Left renal cortex interstitium (tissue), 4 donors: ENCODE measurements around the gene IL1RL1. TPM values are rescaled to one million over a fixed set of nuclear protein-coding genes. Genes with fewer than 3 reads are reported as not detected.

Experiments used
- DNase-seq, 4 donors: peaks; one replicate each; pipeline ENCODE4 v3.0.0-alpha.2; 2013; ENCODE audit warnings: low read depth in 4 of 4, low spot score in 2 of 4, missing footprints in 1 of 4
- polyA plus RNA-seq, 4 donors: library from polyadenylated mRNA; unstranded; fragments of 120-200 nt; gene quantifications; one replicate each; pipeline ENCODE4 v1.2.1, GENCODE V29; 2013; ENCODE audit not compliant: insufficient read length in 4 of 4

Gene IL1RL1
- under 1 TPM; 0.21 to 0.55 (median 0.41) TPM for polyA plus RNA-seq

DNA sequence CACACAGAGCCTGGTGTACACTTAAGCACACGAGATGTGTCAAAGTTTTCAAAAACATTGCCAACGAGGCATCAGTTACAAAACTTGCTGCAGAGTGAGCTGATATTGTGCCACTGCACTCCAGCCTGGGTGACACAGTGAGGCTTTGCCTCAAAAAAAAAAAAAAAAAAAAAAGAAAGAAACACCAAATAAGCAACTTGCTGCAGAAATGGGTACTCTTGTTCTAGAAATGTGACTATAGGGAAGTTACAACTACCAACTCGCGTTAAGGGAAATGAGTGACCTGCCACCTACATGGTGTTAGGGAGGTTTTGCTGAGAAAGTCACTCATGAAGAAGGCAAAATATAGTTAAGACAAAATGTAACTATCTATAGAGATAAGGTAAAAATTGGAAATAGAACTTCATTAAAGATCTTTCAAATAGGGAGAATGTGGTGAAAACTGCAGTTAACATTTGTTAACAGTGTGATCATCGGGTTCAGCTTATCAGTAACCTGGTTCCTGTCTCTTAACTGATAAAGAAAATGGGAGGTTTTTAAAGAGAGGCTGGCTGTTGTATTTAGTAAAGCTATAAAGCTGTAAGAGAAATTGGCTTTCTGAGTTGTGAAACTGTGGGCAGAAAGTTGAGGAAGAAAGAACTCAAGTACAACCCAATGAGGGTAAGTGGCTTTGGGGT lies at the start of gene IL1RL1:
TSS of gene IL1RL1 (plus strand) at position 600 of the 677 bp plus-strand sequence. CDS start 26,702 bp downstream, outside the sequence.
- DNase-seq, result no peak

DNA sequence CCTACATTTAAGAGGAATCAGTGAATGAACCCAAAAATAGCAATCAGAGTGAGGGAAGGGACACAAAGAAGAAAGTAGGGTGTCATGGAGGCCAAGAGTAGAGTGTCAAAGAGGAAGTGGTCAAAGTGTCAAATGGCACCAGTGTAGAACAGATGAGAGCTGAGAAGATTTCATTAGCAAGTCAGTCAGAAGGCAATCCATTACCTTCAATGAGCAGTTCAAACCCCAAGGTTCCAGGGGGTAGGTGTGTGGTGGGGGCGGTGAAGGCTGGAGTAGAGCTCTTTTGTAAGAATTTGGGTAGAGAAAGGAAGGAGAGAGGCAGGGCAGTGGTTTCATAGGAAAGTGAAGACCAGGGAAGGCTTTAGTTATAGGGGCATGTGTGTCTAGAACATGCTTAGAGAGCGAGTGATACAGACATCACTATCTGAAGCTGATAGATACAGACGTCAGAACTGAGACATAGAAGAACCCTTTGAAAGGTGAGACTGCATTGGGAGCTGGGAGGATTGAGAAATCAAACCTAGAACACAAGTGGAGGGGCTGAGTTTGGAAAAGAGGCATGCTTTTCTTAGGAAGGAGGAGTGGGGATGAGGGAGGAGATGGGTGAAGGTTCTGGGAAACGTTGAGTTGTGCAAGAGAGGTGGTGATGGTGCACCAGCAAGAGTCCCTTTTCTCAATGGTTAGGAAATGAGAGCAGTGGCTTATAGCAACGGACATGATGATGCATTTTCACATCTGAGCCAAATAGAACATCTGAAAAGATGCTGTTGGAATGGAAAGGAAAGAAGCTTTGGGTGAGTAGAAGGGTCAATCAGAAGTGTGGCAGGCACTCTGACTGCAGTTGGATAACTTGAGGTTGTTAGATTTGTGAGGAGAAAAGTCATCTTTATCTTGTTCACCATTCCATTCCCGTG lies 48.9 kb upstream of the IL1RL1 start:
- no peak for DNase-seq

DNA sequence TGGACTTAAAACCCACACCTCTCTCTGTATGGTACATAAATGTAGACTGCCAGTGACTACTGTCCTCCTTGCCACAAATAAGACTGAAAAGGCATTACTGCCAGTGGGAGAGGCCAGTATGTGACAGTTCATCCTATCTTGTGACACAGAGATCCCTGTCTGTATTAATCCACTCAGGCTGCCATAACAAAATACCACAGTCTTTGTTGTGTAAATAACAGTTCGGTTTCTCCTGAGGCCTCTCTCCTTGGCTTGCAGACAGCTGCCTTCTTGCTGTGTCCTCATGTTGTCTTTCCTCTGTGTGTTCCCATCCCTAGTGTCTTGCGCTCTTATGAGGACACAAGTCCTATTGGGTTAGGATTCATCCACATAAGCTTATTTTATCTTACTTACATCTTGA lies 46.4 kb upstream of the IL1RL1 start:
- DNase-seq, result no peak

DNA sequence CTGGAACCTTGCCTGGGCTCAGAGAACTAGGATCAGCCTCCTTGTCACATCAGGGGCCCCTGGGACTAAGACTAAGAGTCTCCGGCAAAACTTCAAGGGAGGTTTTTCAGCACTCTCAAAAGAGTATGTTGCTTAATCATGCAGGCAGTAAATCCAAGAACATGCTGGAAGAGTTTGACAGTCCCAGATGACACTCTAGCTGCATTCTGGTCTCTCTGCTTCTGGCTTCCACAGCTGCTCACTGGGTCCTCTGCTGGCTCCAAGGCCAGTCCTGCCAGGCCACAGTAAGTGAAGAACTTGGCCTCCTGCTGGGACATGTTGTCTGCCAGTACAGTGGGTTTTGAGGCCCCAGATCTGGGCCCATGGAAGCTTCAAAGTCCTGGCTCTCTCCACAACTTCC lies 45.2 kb upstream of the IL1RL1 start:
- no peak for DNase-seq

DNA sequence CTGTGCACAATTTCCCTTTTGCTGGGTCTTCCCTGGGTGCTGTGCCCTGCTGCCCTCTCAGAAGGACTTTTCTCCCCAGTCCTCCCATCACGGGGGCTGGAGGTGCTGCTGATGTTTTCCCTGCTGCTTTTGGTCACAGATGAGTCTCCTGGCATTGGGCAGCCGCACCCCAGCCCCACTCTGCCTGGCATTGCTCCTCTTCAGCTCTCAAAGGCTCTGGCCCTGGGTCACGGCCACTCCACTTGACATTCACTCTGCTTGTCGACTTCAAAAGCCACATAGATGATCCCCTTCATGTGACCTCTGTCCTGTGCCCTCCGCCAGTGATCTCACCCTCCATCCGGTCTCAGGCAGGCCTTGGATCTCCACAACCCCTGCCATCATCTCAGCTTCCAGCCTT lies 43.6 kb upstream of the IL1RL1 start:
- DNase-seq, result no peak

DNA sequence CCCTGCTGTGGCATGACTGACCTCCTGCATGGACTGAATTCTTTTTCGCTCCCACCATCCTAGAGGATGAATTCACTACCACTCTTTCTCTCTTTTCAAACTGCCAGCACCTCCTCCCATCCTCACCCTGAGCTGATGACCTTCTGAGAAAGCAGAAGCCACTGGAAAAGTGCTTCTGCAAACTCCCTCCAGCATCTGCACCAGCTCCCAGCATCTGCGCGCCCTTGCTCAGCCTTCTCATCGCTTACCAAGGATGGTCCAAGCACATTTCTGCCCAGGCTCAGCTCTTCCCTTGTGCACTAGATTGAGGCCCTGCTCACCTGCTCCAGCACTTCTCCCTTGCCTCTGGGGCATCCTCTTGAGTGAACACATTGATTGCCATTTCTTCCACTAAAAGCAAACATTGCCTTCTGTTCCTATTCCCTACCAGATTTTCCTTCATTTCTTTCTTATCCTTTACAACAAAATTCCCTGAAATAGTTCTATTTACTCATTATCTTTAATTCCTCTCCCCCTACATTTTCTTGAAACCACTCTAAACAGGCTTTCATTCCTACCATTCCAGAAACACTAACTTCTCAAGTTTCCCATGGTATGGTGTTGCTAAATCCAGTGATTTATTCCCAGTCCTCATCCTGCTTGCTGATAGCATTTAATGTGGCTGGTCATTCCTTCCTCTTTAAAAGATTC lies 42.7 kb upstream of the IL1RL1 start:
- peak in 3 of 4 donors; percentile 31 to 36 (median 34) for DNase-seq

DNA sequence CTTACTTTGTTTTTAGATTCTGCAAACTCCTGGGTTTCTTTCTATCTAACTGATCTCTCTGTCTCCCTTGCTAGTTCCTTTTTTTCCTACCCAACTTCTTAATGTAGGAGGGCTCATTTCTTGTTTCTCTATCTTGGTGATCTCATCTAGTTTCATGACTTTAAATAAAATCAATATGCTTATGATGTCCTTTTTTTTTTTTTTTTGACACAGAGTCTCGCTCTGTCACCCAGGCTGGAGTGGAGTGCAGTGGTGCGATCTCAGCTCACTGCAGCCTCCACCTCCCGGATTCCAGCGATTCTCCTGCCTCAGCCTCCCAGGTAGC lies 42.2 kb upstream of the IL1RL1 start:
- DNase-seq, result no peak

DNA sequence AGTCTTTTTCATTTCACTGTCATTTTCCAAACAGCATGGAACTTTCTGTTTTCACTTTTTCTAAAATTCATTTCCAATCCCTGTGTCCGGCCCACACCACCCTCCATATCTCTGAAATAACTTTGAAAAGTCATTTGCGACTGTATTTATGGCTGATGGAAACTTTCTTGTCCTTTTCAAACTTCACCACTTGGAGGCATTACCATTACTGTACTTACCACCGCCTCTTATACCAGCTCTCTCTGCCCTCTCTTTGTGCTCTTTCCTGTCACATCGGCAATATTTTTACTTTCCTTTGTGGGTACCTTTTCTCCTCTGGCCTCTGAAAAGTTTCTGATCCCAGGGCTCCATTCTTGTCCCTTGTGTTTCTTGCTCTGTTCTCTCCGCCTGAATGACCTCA lies 39.5 kb upstream of the IL1RL1 start:
- no peak for DNase-seq

DNA sequence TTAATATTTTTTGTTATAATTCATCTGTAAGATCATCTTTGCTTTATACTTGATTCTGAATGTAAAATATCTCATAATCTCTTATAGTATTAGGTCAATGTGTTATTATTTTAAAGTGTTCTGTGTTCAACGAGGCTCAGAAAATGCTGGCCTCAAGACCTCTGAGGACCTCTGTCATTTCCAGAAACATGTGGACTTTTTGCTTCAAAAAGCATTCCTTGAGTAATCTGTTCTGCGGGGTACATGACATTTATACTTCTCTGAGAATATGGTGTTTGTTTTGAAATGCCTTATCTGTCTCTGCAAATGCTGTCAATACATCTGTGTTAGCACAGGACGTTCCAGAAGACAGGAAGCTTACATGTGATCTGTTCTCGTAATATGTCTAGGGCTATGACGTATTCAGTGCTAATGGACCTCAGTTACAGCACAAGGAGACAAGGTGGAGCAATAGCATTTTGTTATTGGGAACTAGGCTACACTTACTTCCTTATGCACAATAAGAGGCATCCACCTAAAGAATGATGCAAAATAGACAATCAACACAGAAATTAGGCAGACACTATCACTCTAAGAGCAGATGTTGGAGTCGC lies 37.6 kb upstream of the IL1RL1 start:
- DNase-seq, result no peak

DNA sequence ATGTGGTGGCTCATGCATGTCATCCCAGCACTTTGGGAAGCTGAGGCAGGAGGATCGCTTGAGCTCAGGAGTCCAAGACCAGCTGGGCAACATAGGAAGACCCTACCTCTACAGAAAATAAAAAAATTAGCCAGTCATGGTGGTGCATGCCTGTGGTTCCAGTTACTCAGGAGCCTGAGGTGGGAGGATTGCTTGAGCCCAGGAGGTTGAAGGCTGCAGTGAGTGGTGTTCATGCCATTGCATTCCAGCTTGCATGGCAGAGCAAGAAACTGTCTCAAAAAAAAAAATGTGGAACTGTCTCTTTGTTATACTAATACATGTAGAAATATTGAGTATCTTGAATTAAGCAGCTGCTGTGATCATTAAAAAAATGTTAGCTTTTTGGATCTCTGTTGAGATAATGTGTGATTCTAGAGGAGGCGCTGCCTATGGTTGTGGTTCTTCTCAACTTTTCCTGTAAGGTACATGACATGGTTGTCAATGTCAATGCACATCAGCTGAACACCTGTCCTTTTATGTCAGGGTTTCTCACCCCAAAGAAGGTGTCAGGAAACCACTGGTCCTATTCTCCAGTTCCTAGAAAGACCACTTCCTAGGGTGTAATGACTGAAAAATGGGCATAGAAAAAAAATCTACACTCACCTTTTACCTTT lies 34.7 kb upstream of the IL1RL1 start:
- no peak for DNase-seq

DNA sequence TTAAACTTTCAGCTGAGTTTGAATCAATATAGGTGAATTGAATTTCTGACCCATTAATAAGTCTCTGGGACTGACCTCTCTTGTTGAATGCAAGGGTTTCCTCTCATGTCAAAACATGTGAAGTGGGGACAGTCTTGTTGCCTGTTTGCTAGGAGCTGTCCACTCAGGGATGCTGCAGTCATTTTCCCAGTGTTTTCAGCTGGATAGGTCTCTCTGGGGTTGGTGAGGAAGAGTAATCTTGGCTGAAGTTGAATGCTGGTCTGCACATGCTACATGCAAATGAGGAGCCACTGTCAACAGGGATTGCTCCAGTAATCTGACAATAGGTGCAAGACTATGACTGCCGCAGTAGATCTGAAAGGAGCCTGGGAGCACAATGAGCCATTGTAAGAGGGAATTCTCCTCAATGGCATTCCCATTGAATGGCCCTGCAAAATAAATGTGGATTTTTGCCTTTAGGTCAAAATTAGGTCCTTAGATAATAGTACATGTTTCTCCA lies 34.1 kb upstream of the IL1RL1 start:
- DNase-seq, result no peak

DNA sequence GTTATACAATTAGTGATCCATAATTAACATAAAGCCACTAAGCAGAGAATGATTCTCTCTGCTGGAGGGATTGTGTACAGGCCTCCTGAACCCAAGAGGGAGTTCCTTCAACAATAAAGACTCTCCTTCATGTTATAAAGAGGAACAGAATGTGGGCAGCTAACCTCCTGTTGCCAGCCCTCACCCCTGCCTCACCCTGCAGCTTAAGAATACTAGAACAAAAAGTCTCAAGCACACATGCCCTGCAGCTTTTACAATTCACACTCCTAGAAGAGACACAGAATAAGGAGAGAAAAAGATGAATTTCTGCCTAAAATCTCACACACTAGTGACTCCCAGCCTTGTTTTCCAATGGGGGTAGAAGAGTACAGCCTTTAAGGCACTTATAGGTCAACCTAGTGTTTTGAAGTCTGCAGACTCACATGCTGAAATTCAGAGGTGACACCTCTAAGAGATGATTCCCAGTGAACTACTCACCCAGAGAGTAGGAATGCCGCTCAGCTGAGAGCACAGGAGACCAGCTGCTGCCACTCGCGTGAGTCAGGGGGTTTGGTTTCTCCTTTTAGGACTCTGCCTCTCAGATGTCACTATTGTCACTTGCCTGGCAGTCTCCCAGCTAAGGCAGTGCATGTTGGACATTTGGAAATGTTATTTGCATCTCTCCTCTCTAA lies 32.5 kb upstream of the IL1RL1 start:
- peak in 2 of 4 donors; percentile 6 to 16 for DNase-seq

DNA sequence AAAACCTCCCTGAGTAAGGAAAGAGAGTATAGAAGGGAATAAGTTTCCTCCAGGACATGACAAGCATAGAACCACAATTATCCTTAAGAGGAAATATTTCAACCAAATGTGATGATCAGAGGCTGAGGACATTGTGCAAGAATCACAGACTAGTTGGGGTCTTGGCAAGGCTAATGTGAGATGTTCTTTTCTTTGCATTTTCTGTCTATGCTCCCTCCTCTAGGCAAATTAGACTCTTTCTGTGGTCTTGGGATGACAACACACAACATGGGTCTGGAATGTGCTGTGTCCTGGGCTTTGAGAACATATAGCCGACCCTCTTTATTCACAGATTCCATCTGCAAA lies 32.0 kb upstream of the IL1RL1 start:
- no peak for DNase-seq

DNA sequence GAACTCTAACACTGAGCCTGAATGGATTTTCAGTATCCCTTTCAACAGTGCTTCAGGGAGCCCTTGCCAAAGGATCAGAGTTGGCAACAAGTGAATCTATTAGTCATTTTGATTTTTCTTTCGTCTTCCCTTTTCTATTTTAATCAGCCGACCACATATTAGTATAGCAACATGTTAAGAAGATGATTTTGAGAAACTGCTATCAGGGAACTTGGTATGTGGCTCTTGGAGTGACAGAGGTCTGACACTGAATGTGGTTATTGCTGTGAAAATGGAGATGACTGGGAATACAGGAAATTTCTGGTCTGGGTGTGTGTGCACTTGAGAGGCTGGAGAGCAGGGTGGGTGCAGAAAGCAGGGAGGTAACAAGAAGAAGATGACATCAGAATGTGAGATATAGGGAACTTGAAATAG lies 28.7 kb upstream of the IL1RL1 start:
- DNase-seq, result no peak

DNA sequence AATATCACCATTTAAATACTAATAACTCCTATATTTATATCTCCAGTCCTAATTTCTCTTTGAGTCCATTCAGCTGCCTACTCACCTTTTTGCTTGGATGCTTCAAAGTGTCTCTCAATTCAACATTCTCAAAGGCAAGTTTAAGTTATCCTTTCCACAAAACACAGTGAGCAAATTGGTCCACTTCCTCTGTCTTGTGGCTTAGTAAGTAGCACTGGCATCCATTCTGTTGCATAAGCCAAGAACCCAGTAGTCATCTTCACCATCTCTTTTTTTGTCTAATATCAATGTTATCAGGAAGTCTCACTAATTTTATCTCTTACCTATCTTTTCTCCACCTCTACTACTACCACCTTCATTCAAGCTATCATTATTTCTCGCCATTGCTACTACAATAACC lies 27.4 kb upstream of the IL1RL1 start:
- no peak for DNase-seq

DNA sequence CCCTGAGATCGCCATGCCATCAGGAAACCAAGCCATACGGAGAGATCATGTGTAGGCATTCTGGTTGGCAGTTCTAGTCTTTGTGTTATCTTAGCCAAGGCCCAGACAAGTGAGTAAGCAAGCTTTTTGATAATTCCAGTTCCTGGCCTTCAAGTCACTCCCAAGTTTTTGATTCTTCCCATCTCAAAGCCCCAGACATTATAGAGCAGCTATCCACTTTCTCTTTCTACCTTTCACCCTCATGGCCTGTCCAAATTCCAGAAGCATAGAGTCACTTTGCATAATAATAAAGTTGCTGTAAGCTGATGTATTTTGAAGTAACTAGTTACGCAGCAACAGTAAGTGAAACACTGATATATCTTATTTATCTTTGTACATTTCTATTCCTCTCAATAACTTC lies 26.8 kb upstream of the IL1RL1 start:
- no peak for DNase-seq

DNA sequence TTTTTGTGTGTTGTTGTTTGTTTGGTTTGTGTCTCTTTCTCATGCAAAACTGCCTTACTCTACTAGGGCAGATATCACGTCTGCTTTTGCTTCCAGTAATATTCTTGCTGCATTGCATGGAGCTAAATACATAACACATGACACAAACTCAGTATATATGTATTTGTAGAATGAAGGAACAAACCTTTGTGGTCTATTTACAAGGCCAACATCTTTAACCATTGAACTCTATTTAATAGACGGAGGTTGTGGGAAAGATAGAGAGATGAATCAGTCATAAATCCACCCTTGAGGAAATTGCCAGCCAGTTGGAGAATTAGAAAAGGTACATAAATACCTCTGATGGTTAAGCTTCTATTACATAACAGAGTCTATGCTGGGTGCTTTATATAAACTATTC lies 26.0 kb upstream of the IL1RL1 start:
- DNase-seq, result no peak

DNA sequence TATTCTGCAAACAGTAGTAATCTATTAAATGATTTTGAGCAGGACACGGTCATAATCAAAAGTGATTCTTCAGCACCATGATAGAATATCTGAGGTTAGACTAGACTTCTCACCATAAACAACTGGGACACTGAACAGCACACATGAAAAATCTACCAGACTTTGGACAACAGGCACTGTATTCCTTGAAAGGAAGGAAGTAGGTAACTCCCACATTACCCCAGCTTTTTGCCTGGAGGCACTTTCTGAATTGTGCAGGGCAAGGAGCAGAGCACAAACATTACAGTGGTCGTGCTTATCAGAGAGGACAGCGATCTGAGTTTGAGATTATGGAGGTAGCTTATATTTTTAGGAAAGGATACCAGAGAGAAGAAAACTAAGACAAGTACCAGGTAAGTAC lies 25.3 kb upstream of the IL1RL1 start:
- DNase-seq, result no peak

DNA sequence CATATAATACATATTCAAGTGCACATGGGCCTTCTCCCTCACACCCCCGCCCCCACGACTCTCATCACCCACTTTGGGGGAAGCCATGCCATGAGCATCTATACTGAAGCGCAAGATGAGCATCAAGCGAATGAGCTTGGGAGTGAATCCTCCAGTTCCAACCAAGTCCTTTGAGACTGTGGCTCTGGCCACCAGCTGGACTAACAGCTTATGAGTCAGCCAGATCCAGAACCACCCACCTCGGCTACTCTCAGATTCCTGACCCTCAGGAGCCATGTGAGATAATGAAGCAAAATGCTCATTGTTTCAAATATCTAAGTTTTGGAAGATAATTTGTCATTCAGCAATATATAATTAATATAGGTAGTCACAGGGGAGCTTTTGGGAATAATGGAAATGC lies 22.2 kb upstream of the IL1RL1 start:
- DNase-seq, result no peak

DNA sequence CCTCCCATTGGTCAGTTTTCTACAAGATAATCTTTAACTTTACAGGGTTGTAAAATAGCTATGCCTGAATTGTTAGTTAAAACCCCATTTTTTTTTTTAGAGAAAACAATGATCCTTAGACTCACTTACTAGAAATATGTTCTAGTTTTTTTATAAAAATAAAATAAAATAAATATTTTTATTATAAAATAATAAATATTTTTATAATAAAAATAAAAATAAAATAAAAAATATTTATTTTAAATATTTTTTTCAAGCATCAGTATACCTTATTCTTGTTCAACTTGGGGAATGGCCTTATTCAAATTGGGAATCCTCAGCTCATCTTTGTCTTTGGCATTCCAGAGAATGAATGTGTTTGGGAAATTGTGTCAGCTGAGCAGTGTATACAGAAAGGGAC lies 20.8 kb upstream of the IL1RL1 start:
- DNase-seq, result no peak
